ENCODE measurements around the gene THADA.

THADA gene

GRCh38 chr2:43349904-43350303, 245.9 kb downstream of the THADA start:
- TF ChIP-seq SIN3A (IDR thresholded peaks at IDR 0.05; ENCODE audit: borderline replicate concordance, insufficient read depth, low read length) (no peak), TAF1 (IDR thresholded peaks at IDR 0.05; ENCODE audit: borderline replicate concordance, insufficient read depth, low read length) (no peak), POLR2AphosphoS5 (IDR thresholded peaks at IDR 0.05; ENCODE audit: low read depth, low read length) (no peak), FOXP2 (optimal IDR thresholded peaks at IDR 0.05; ENCODE audit: borderline replicate concordance, extremely low read depth, extremely low read length, insufficient read depth) (no peak)
- TF ChIP-seq, protein P1, sequence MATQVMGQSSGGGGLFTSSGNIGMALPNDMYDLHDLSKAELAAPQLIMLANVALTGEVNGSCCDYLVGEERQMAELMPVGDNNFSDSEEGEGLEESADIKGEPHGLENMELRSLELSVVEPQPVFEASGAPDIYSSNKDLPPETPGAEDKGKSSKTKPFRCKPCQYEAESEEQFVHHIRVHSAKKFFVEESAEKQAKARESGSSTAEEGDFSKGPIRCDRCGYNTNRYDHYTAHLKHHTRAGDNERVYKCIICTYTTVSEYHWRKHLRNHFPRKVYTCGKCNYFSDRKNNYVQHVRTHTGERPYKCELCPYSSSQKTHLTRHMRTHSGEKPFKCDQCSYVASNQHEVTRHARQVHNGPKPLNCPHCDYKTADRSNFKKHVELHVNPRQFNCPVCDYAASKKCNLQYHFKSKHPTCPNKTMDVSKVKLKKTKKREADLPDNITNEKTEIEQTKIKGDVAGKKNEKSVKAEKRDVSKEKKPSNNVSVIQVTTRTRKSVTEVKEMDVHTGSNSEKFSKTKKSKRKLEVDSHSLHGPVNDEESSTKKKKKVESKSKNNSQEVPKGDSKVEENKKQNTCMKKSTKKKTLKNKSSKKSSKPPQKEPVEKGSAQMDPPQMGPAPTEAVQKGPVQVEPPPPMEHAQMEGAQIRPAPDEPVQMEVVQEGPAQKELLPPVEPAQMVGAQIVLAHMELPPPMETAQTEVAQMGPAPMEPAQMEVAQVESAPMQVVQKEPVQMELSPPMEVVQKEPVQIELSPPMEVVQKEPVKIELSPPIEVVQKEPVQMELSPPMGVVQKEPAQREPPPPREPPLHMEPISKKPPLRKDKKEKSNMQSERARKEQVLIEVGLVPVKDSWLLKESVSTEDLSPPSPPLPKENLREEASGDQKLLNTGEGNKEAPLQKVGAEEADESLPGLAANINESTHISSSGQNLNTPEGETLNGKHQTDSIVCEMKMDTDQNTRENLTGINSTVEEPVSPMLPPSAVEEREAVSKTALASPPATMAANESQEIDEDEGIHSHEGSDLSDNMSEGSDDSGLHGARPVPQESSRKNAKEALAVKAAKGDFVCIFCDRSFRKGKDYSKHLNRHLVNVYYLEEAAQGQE (IDR thresholded peaks at IDR 0.05; ENCODE audit: insufficient read depth in 1 of 2, low read depth in 2 of 2, low read length in 2 of 2): no peak

DNA sequence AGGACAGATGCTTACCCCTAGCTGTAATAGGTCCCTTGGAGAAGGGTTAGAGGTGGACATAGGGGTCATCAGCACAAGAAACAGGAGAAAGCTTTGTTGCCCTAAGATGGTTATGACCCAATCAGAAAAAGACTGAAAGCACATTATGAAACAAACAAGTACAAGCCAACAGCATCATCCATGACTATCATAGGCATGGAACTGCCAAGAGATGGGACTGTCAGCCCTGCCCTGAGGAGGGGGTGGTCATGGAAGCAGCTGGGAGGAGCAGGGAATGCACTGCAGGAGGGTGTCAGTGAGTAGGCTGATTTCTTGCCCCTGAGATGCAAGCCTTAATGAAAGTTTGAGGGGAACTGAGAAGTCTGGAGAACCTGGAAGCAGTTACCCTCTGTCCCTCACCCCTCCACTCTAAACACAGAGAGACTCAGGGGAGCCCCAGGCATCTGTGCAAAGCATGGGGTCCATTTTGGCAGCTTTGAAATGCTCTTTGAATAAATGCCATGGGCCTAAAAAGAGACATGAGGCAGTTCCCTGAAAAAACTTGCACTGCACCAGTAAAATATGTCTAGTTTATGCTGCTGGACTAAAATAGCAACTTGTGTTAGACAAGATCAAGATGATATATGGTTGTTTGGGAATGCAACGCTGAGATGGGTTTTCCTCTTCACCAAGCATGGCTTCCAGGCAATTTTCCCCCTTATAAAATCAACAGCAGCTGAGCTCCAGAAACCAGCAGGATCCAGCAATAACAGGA, 246.8 kb downstream of the THADA start:
- no peak for TF ChIP-seq SIN3A (IDR thresholded peaks at IDR 0.05; ENCODE audit: borderline replicate concordance, insufficient read depth, low read length)
- no peak for TF ChIP-seq TAF1 (IDR thresholded peaks at IDR 0.05; ENCODE audit: borderline replicate concordance, insufficient read depth, low read length)
- TF ChIP-seq, protein P1 (IDR thresholded peaks at IDR 0.05; ENCODE audit: insufficient read depth in 1 of 2, low read depth in 2 of 2, low read length in 2 of 2): no peak

DNA sequence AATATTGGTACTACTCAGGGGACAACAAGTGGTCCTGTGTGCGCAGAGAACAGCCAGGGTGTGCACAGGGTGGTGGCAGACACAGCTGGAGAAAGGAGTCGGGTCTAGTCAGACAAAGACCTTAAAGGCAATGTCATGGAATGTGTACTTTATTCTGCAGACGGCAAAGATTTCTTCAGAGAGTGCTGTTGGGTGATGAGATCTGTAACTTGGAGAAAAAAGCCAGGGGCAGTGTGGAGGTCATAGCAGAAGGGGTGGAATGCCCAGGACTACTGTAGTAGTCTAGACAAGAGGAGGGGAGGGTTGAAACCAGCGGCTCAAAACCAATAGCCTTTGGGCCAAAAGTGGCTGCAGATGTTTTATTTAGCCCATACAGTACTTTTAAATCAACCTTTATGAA, 248.1 kb downstream of the THADA start:
- TF ChIP-seq, protein P1 (IDR thresholded peaks at IDR 0.05; ENCODE audit: insufficient read depth in 1 of 2, low read depth in 2 of 2, low read length in 2 of 2): no peak
- TF ChIP-seq TAF1 (IDR thresholded peaks at IDR 0.05; ENCODE audit: borderline replicate concordance, insufficient read depth, low read length) (no peak), SIN3A (IDR thresholded peaks at IDR 0.05; ENCODE audit: borderline replicate concordance, insufficient read depth, low read length) (no peak), POLR2AphosphoS5 (IDR thresholded peaks at IDR 0.05; ENCODE audit: low read depth, low read length) (no peak), FOXP2 (optimal IDR thresholded peaks at IDR 0.05; ENCODE audit: borderline replicate concordance, extremely low read depth, extremely low read length, insufficient read depth) (no peak)

DNA sequence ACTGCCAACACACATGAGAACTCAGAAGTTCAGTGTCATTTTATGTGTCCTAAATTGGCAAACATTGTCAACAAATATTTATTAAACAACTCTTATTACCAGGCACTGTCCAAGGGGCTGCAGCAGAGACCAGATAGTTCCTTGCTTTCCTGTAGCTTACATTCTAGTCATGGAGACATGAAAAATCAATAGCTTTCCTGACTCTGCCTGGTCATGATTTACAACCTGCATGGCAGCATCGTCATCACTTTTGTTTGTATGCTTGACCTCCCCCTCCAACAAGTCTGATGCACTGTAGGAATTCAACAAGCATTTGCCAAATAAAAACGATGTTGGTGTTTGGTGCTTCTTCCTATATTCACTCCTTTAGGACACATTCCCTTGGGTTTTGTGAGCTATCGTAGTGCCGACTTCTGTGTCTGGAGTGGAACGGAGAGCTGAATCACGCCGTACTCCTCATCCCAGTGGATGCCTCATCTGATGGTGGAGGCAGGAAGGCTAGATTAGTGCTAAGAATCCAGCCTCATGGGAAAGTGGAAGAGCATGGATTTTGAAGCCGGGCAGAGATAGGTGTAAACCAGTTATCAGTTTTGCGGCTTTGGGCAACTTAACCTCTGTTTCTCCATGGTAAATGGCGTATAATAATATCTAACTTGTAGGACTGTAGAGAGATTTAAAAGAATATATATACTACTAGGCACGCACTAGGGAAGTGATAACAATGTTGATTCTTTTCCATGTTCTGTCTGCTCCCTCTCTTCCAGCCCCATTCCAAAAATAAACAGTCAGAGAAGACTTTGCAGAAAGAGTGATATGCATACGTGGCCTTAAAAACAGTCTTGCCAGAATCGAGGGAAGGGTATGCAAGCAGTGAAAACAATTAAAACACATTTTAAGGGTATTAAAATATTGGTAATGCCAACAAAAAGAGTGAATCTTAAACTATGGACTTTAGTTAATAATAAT, 249.0 kb downstream of the THADA start:
- TF ChIP-seq, protein P1 (IDR thresholded peaks at IDR 0.05; ENCODE audit: insufficient read depth in 1 of 2, low read depth in 2 of 2, low read length in 2 of 2): no peak
- TF ChIP-seq SIN3A (IDR thresholded peaks at IDR 0.05; ENCODE audit: borderline replicate concordance, insufficient read depth, low read length): no peak
- no peak for TF ChIP-seq TAF1 (IDR thresholded peaks at IDR 0.05; ENCODE audit: borderline replicate concordance, insufficient read depth, low read length)
- no peak for TF ChIP-seq POLR2AphosphoS5 (IDR thresholded peaks at IDR 0.05; ENCODE audit: low read depth, low read length)
- no peak for TF ChIP-seq FOXP2 (optimal IDR thresholded peaks at IDR 0.05; ENCODE audit: borderline replicate concordance, extremely low read depth, extremely low read length, insufficient read depth)
